Neural progenitor cell (in vitro differentiated cells): Measurements from ENCODE around the gene TRIM41. TPM values are rescaled to one million over a fixed set of nuclear protein-coding genes. Genes with fewer than 3 reads are reported as not detected.
A peak's percentile ranks its signal among the peaks of the same experiment; 100 is the strongest.

Experiments used
- DNase-seq: peaks from one replicate; pipeline ENCODE4 v3.0.0-alpha.2; 2016; ENCODE audit warnings: low spot score
- H2AFZ ChIP-seq: fragments of 200-600 bp; sonication (generic); replicated peaks from 2 replicates; pipeline ENCODE4 v1.6.1; 2016; ENCODE audit warnings: antibody characterized with exemption
- H3F3A ChIP-seq: fragments of 200-600 bp; sonication (generic); 2 replicates; pipeline ENCODE4 v1.6.1; 2016; ENCODE audit warnings: antibody characterized with exemption, low read depth
- H3K27ac ChIP-seq: fragments of 200-600 bp; sonication (generic); 2 replicates; pipeline ENCODE4 v1.5.1; 2016; ENCODE audit warnings: mild to moderate bottlenecking
- H3K27me3 ChIP-seq: fragments of 200-600 bp; sonication (generic); 2 replicates; pipeline ENCODE4 v1.6.1; 2016; ENCODE audit warnings: mild to moderate bottlenecking, moderate library complexity
- H3K36me3 ChIP-seq: fragments of 200-600 bp; sonication (generic); 2 replicates; pipeline ENCODE4 v1.5.1; 2016
- H3K4me1 ChIP-seq: fragments of 200-600 bp; sonication (generic); 2 replicates; pipeline ENCODE4 v1.6.1; 2016; ENCODE audit warnings: mixed run types
- H3K4me2 ChIP-seq: fragments of 200-600 bp; sonication (generic); 2 replicates; pipeline ENCODE4 v1.6.1; 2016
- H3K4me3 ChIP-seq: fragments of 200-600 bp; sonication (generic); 2 replicates; pipeline ENCODE4 v1.5.1; 2016
- H3K79me2 ChIP-seq: fragments of 200-600 bp; sonication (generic); 2 replicates; pipeline ENCODE4 v1.6.1; 2016; ENCODE audit warnings: low read depth
- H3K9ac ChIP-seq: fragments of 200-600 bp; sonication (generic); 2 replicates; pipeline ENCODE4 v1.6.1; 2016
- H3K9me3 ChIP-seq: fragments of 200-600 bp; sonication (generic); 2 replicates; pipeline ENCODE4 v1.5.1; 2016; ENCODE audit warnings: low read depth
- H4K20me1 ChIP-seq: fragments of 200-600 bp; sonication (generic); 2 replicates; pipeline ENCODE4 v1.6.1; 2016; ENCODE audit warnings: low read depth
- H3K27ac Mint-ChIP-seq: 3 replicates; pipeline ENCODE4 v1.8.0; 2021; ENCODE audit warnings: mixed read lengths
- H3K27me3 Mint-ChIP-seq: 2 replicates; pipeline ENCODE4 v1.8.0; 2022; ENCODE audit warnings: low read depth, mild to moderate bottlenecking, inconsistent platforms, moderate library complexity, mixed read lengths; ENCODE audit not compliant: insufficient read depth
- H3K36me3 Mint-ChIP-seq: 3 replicates; pipeline ENCODE4 v1.8.0; 2021; ENCODE audit warnings: mixed read lengths
- H3K4me1 Mint-ChIP-seq: 3 replicates; pipeline ENCODE4 v1.8.0; 2021; ENCODE audit warnings: mixed read lengths
- H3K4me3 Mint-ChIP-seq: 3 replicates; pipeline ENCODE4 v1.8.0; 2021; ENCODE audit warnings: mild to moderate bottlenecking, moderate library complexity, mixed read lengths
- H3K9me3 Mint-ChIP-seq: 3 replicates; pipeline ENCODE4 v1.8.0; 2020; ENCODE audit warnings: mixed read lengths
- CTCF ChIP-seq: fragments of 200-600 bp; sonication (generic); IDR thresholded peaks from 2 replicates; pipeline ENCODE4 v1.5.1; 2017; ENCODE audit warnings: antibody characterized with exemption, mild to moderate bottlenecking
- EZH2 ChIP-seq: fragments of 200-600 bp; sonication (generic); IDR thresholded peaks from 2 replicates; pipeline ENCODE4 v1.6.1; 2017; ENCODE audit warnings: antibody characterized with exemption, mild to moderate bottlenecking, moderate library complexity
- EZH2phosphoT487 ChIP-seq: fragments of 200-600 bp; sonication (generic); IDR thresholded peaks from 2 replicates; pipeline ENCODE4 v1.6.1; 2017; ENCODE audit warnings: antibody characterized with exemption
- total RNA-seq: library from RNA; depleted of rRNA; stranded (reverse); fragments of >200 nt; gene quantifications from 2 replicates; pipeline ENCODE4 v1.2.3, GENCODE V29; 2015; ENCODE audit warnings: low replicate concordance

TRIM41 gene
- total RNA-seq, 1 donor from 2014 or later, result 8.1 TPM

GRCh38 chr5:181185560-181185959 is 37.5 kb upstream of the TRIM41 start:
- TF ChIP-seq EZH2phosphoT487 (no peak), EZH2 (no peak), CTCF (no peak)
- peaks cover 8% of the 10 kb centered on the region for H3K36me3 Mint-ChIP-seq
- H3F3A ChIP-seq, result peaks cover 37% of the 10 kb centered on the region
- no peaks in the 10 kb centered on the region for H3K9me3 ChIP-seq
- H3K27ac ChIP-seq, result no peak overlapping the region
- peaks cover 31% of the 10 kb centered on the region for H3K4me1 Mint-ChIP-seq
- H3K27me3 Mint-ChIP-seq, result peaks cover 37% of the 10 kb centered on the region
- peak overlapping the region; percentile 36 for H3K4me3 Mint-ChIP-seq
- H3K9ac ChIP-seq, result no peak overlapping the region
- peaks cover 2% of the 10 kb centered on the region for H3K4me1 ChIP-seq
- DNase-seq, result no peak
- H3K79me2 ChIP-seq, result no peaks in the 10 kb centered on the region
- H3K36me3 ChIP-seq, result no peaks in the 10 kb centered on the region
- peaks cover 18% of the 10 kb centered on the region for H3K9me3 Mint-ChIP-seq
- H2AFZ ChIP-seq, result no peak overlapping the region
- H3K27ac Mint-ChIP-seq, result no peak overlapping the region
- no peak overlapping the region for H3K4me2 ChIP-seq
- H4K20me1 ChIP-seq, result peaks cover 18% of the 10 kb centered on the region
- peaks cover 18% of the 10 kb centered on the region for H3K27me3 ChIP-seq
- H3K4me3 ChIP-seq, result no peak overlapping the region

- H3K4me2 ChIP-seq, result no peak overlapping the region
- H2AFZ ChIP-seq, result no peak overlapping the region
- no peak overlapping the region for H3K27ac ChIP-seq
- peaks cover 37% of the 10 kb centered on the region for H3F3A ChIP-seq
- no peak for DNase-seq
- no peak overlapping the region for H3K9ac ChIP-seq
- no peaks in the 10 kb centered on the region for H3K36me3 ChIP-seq
- TF ChIP-seq EZH2 (no peak), EZH2phosphoT487 (no peak), CTCF (no peak)
- Mint-ChIP-seq H3K27me3 (peaks cover 40% of the 10 kb centered on the region), H3K27ac (no peak overlapping the region), H3K9me3 (peaks cover 18% of the 10 kb centered on the region), H3K4me3 (peak overlapping the region; percentile 36), H3K36me3 (peaks cover 8% of the 10 kb centered on the region), H3K4me1 (peaks cover 31% of the 10 kb centered on the region)
- H3K27me3 ChIP-seq, result peaks cover 22% of the 10 kb centered on the region
- H4K20me1 ChIP-seq, result peaks cover 21% of the 10 kb centered on the region
- no peaks in the 10 kb centered on the region for H3K79me2 ChIP-seq
- no peaks in the 10 kb centered on the region for H3K9me3 ChIP-seq
- no peak overlapping the region for H3K4me3 ChIP-seq
- H3K4me1 ChIP-seq, result peaks cover 2% of the 10 kb centered on the region
These were observed 37.1 kb upstream of the TRIM41 start for GRCh38 chr5:181186022-181186421.

GRCh38 chr5:181186986-181187499 is 36.0 kb upstream of the TRIM41 start:
- Mint-ChIP-seq H3K36me3 (peaks cover 8% of the 10 kb centered on the region), H3K9me3 (peaks cover 24% of the 10 kb centered on the region), H3K4me3 (peak overlapping the region; percentile 99), H3K27me3 (peaks cover 44% of the 10 kb centered on the region), H3K4me1 (peaks cover 29% of the 10 kb centered on the region), H3K27ac (peak overlapping the region; percentile 30)
- H3K27me3 ChIP-seq, result peaks cover 27% of the 10 kb centered on the region
- no peaks in the 10 kb centered on the region for H3K36me3 ChIP-seq
- H3K4me1 ChIP-seq, result peaks cover 2% of the 10 kb centered on the region
- H3K4me2 ChIP-seq, result peak overlapping the region; percentile 97
- DNase-seq, result no peak
- TF ChIP-seq CTCF, result no peak
- no peak for TF ChIP-seq EZH2phosphoT487
- TF ChIP-seq EZH2, result no peak
- peaks cover 33% of the 10 kb centered on the region for H3F3A ChIP-seq
- H3K79me2 ChIP-seq, result no peaks in the 10 kb centered on the region
- H3K9me3 ChIP-seq, result no peaks in the 10 kb centered on the region
- H3K9ac ChIP-seq, result no peak overlapping the region
- H3K27ac ChIP-seq, result no peak overlapping the region
- peaks cover 25% of the 10 kb centered on the region for H4K20me1 ChIP-seq
- peak overlapping the region; percentile 88 for H3K4me3 ChIP-seq
- peak overlapping the region; percentile 40 for H2AFZ ChIP-seq
